ENCODE measurements around the gene SMARCB1. TPM values are rescaled to one million over a fixed set of nuclear protein-coding genes. Genes with fewer than 3 reads are reported as not detected.

Gene SMARCB1
- total RNA-seq, 1 experiment from 2014 or later, result 85.9 TPM

DNA sequence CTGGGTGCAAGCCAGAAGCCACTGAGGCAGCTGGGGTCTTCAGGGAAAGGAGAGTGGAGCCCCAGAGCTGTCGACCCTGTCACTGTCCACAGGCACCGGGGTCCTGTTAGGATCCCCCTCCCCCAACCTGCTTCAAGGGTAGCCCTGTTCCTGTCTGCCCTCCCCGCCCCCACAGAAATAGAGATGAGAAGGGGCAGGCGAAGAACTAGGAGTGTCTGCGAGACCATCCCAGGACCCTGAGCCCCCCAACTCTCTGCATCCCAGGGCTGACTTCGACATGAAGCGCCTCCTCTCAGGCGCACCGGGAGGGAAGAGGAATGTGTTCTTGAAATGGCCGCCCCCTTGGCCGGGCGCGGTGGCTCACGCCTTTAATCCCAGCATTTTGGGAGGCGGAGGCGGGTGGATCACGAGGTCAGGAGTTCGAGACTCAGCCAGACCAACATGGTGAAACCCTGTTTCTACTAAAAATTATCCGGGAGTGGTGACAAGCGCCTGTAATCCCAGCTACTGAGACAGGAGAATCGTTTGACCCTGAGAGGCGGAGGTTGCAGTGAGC lies 35.2 kb upstream of the SMARCB1 start:
- H3K27me3 ChIP-seq (ENCODE audit: low read length), result no peaks in the 10 kb centered on the region
- TF ChIP-seq CTCF (conservative IDR thresholded peaks at IDR 0.05; ENCODE audit: low read depth, low read length), result no peak
- no peak for TF ChIP-seq EZH2 (IDR thresholded peaks at IDR 0.05; ENCODE audit: low read length, unreplicated experiment)
- no peak for TF ChIP-seq EZH2phosphoT487 (IDR thresholded peaks at IDR 0.05; ENCODE audit: borderline replicate concordance, low read length)
- H3K27ac ChIP-seq (ENCODE audit: low read length), result peak overlapping the region; percentile 33; the same call in 1 of the 2 replicates
- peak overlapping the region; percentile 97 for H3K4me2 ChIP-seq (ENCODE audit: low read length)
- H3K4me3 ChIP-seq (ENCODE audit: low read length), result peak overlapping the region; percentile 86
- intact Hi-C loops (cut with micrococcal nuclease), result no loop called here
- ATAC-seq (peak; percentile 17), DNase-seq (no peak)
- 0 out of 2 replicates have a peak, but pooled peaks cover 4% of the 10 kb centered on the region for H3K79me2 ChIP-seq (ENCODE audit: low read length)
- CTCF ChIA-PET, result interaction anchor here (0.6 kb wide), 2 partner anchors 38 to 98 kb away, joined by 3 read pairs; no protein-coding TSS in a partner anchor
- peak overlapping the region; percentile 89 for H2AFZ ChIP-seq (ENCODE audit: low read length)
- H3K9me3 ChIP-seq (ENCODE audit: low read length), result no peaks in the 10 kb centered on the region
- peaks cover 8% of the 10 kb centered on the region for H3K4me1 ChIP-seq (ENCODE audit: insufficient read depth, low read length)
- no peaks in the 10 kb centered on the region for H3F3A ChIP-seq (ENCODE audit: low read length, unreplicated experiment)
- no peaks in the 10 kb centered on the region for H3K36me3 ChIP-seq (ENCODE audit: low read depth, low read length)
- no peaks in the 10 kb centered on the region for H4K20me1 ChIP-seq (ENCODE audit: low read length)
- BruUV-seq (replicated peaks), result TSS peak; percentile 89
- H3K9me2 ChIP-seq (replicated peaks; ENCODE audit: low read length), result no peaks in the 10 kb centered on the region
- POLR2A ChIA-PET (ENCODE audit: unreplicated experiment), result no interaction called here
- peak overlapping the region; percentile 88 for H3K9ac ChIP-seq (ENCODE audit: low read length)

- H3K4me3 ChIP-seq (ENCODE audit: low read length), result no peak overlapping the region
- no peak overlapping the region for H2AFZ ChIP-seq (ENCODE audit: low read length)
- CTCF ChIA-PET, result no interaction called here
- TF ChIP-seq CTCF (conservative IDR thresholded peaks at IDR 0.05; ENCODE audit: low read depth, low read length), result no peak
- no peak for TF ChIP-seq EZH2 (IDR thresholded peaks at IDR 0.05; ENCODE audit: low read length, unreplicated experiment)
- no peak for TF ChIP-seq EZH2phosphoT487 (IDR thresholded peaks at IDR 0.05; ENCODE audit: borderline replicate concordance, low read length)
- no peak overlapping the region for H3K4me2 ChIP-seq (ENCODE audit: low read length)
- no peak overlapping the region for H3K27ac ChIP-seq (ENCODE audit: low read length)
- H3F3A ChIP-seq (ENCODE audit: low read length, unreplicated experiment), result no peaks in the 10 kb centered on the region
- ATAC-seq, result no peak
- DNase-seq, result no peak
- no peaks in the 10 kb centered on the region for H3K9me3 ChIP-seq (ENCODE audit: low read length)
- POLR2A ChIA-PET (ENCODE audit: unreplicated experiment), result no interaction called here
- intact Hi-C loops (cut with micrococcal nuclease), result no loop called here
- peaks cover 8% of the 10 kb centered on the region for H3K4me1 ChIP-seq (ENCODE audit: insufficient read depth, low read length)
- no peaks in the 10 kb centered on the region for H3K9me2 ChIP-seq (replicated peaks; ENCODE audit: low read length)
- H4K20me1 ChIP-seq (ENCODE audit: low read length), result no peaks in the 10 kb centered on the region
- H3K36me3 ChIP-seq (ENCODE audit: low read depth, low read length), result no peaks in the 10 kb centered on the region
- BruUV-seq (replicated peaks), result no TSS peak
- no peak overlapping the region for H3K9ac ChIP-seq (ENCODE audit: low read length)
- 0 out of 2 replicates have a peak, but pooled peaks cover 4% of the 10 kb centered on the region for H3K79me2 ChIP-seq (ENCODE audit: low read length)
- H3K27me3 ChIP-seq (ENCODE audit: low read length), result no peaks in the 10 kb centered on the region
Measured at GRCh38 chr22:23752090-23752691, 34.6 kb upstream of the SMARCB1 start.

GRCh38 chr22:23752750-23753149 lies 34.0 kb upstream of the SMARCB1 start:
- Histone ChIP-seq H3K36me3 (ENCODE audit: low read depth, low read length) (no peaks in the 10 kb centered on the region), H3K9me2 (replicated peaks; ENCODE audit: low read length) (no peaks in the 10 kb centered on the region), H3K9me3 (ENCODE audit: low read length) (no peaks in the 10 kb centered on the region), H4K20me1 (ENCODE audit: low read length) (no peaks in the 10 kb centered on the region), H3K27me3 (ENCODE audit: low read length) (no peaks in the 10 kb centered on the region), H3K9ac (ENCODE audit: low read length) (no peak overlapping the region), H3K27ac (ENCODE audit: low read length) (no peak overlapping the region), H2AFZ (ENCODE audit: low read length) (no peak overlapping the region), H3K4me1 (ENCODE audit: insufficient read depth, low read length) (peaks cover 8% of the 10 kb centered on the region), H3K4me2 (ENCODE audit: low read length) (no peak overlapping the region), H3F3A (ENCODE audit: low read length, unreplicated experiment) (no peaks in the 10 kb centered on the region), H3K79me2 (ENCODE audit: low read length) (0 out of 2 replicates have a peak, but pooled peaks cover 4% of the 10 kb centered on the region), H3K4me3 (ENCODE audit: low read length) (no peak overlapping the region)
- ChIA-PET POLR2A (ENCODE audit: unreplicated experiment) (no interaction called here), CTCF (no interaction called here)
- intact Hi-C loops (cut with micrococcal nuclease), result no loop called here
- ATAC-seq, result no peak
- DNase-seq, result no peak
- BruUV-seq (replicated peaks), result no TSS peak
- TF ChIP-seq CTCF (conservative IDR thresholded peaks at IDR 0.05; ENCODE audit: low read depth, low read length) (no peak), EZH2phosphoT487 (IDR thresholded peaks at IDR 0.05; ENCODE audit: borderline replicate concordance, low read length) (no peak), EZH2 (IDR thresholded peaks at IDR 0.05; ENCODE audit: low read length, unreplicated experiment) (no peak)

Measured in PC-3 (cell line).